GM10266 (cell line): Measurements from ENCODE around the gene CTNNB1.
A peak's percentile ranks its signal among the peaks of the same experiment; 100 is the strongest.

Source experiments
- DNase-seq: peaks from one replicate; pipeline ENCODE4 v3.0.0; 2012; ENCODE audit errors: extremely low spot score
- TF ChIP-seq, protein P1 (sequence below): IDR thresholded peaks from 2 replicates; pipeline ENCODE4 v1.5.1; 2012; ENCODE audit warnings: mild to moderate bottlenecking, low read depth; ENCODE audit not compliant: control insufficient read depth, insufficient read depth; ENCODE audit errors: missing control alignments

Gene CTNNB1

GRCh38 chr3:41178576-41178975 is 20.7 kb upstream of the CTNNB1 start:
- no peak for DNase-seq
- TF ChIP-seq, protein P1, sequence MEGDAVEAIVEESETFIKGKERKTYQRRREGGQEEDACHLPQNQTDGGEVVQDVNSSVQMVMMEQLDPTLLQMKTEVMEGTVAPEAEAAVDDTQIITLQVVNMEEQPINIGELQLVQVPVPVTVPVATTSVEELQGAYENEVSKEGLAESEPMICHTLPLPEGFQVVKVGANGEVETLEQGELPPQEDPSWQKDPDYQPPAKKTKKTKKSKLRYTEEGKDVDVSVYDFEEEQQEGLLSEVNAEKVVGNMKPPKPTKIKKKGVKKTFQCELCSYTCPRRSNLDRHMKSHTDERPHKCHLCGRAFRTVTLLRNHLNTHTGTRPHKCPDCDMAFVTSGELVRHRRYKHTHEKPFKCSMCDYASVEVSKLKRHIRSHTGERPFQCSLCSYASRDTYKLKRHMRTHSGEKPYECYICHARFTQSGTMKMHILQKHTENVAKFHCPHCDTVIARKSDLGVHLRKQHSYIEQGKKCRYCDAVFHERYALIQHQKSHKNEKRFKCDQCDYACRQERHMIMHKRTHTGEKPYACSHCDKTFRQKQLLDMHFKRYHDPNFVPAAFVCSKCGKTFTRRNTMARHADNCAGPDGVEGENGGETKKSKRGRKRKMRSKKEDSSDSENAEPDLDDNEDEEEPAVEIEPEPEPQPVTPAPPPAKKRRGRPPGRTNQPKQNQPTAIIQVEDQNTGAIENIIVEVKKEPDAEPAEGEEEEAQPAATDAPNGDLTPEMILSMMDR, result no peak

DNA sequence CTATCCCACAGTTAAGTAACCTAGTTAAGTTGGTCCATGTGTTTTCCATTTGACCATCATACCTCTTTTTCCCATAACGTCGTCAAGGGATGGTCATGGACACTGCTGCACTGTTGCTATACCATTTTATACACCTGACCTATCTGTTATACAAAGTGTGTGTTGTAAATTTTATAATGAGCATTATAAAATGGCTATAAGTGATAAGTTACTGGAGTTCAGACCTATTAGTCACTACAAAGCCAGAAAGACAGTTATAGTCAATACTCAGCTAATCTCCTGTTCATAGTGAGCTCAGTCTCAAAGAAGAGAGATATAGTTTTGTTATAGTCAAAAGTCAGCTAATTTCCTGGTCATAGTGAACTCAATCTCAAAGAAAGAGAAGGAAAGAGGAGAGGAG is 18.9 kb upstream of the CTNNB1 start:
- TF ChIP-seq, protein P1, result no peak
- no peak for DNase-seq

GRCh38 chr3:41182504-41183059 is 16.7 kb upstream of the CTNNB1 start:
- no peak for DNase-seq
- TF ChIP-seq, protein P1, result no peak

DNA sequence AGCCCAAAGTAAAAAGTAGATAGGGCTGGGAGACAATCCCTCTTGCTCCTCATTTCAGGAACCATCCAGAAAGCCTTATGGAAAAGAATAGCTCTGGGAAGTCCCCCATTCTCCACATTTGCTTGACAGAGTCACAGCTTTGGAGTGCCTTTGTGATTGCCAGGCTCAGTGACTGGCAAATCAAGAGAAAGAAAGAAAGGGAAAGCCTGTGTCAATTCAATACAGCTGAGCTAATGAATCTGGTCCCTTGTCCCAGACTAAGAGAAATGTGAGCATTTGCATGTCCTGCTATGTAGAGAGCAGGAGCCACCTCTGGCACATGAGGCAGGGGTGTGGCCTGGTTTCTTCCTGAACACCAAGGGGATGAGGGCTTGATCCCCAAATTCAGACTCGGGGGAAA is 14.9 kb upstream of the CTNNB1 start:
- TF ChIP-seq, protein P1, result no peak
- no peak for DNase-seq

- DNase-seq, result no peak
- TF ChIP-seq, protein P1, result no peak
Measured at GRCh38 chr3:41186297-41186696, 13.0 kb upstream of the CTNNB1 start.

DNA sequence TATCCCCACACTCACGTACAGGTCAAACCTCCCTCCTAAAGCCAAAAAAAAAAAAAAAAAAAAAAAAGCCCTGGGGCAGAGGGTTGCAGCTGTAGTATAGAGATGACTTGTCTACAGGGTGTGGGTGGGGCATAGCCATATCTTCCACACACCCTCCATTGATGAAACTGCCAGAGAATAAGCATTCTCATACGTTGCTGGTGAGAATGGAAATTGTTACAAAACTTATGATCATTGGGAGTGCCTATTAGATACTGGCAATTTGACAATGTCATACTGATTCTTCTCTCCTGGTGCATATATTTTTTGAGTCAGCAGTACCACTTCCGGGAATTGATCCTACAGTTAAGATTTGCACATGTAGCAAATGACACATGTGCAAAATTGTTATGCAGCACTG is 11.0 kb upstream of the CTNNB1 start:
- TF ChIP-seq, protein P1, result no peak

DNA sequence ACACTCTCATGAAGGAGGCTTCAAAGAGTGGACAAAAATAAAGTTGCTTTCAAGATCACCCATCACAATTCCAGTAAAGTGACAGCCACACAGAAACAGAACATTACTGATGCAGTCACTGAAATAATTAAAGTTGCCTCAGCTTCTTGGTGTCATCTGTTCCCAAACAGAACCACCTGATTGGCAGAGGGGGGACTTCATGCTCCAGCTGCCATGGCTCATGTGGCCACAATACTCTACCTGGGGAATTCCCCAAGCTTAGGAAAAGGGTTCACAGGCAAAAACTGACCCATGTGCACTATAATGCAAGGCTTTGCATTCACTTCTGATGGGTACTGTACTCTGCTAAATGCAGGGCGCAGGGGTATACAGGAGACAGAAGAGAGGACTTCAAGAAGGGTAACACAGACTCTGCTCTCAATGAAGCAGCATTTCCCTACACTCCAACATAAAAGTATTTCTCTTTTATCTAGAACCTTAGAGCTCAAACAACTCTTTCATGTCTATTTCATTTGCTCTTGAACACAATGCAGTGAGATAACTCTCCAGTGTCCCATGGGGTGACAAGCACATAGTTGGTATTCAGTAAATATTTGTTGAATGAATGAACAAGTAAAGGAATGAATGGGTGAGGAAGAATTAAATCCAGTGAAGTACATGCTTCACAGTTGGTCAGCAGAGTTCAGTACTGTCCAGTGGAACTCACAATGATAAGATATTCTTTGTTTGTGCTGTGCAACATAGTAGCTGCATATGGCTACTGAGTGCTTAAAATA is 8.6 kb upstream of the CTNNB1 start:
- TF ChIP-seq, protein P1, result no peak

More for the DNA sequence above, 11.0 kb upstream of the CTNNB1 start:
- no peak for DNase-seq

More for the DNA sequence above, 8.6 kb upstream of the CTNNB1 start:
- peak; percentile 27 for DNase-seq
